Glomerular endothelial cell (primary cell): ENCODE data around the gene ULK3. TPM values are rescaled to one million over a fixed set of nuclear protein-coding genes. Genes with fewer than 3 reads are reported as not detected.

Experiments used
- DNase-seq: peaks from one replicate; pipeline ENCODE4 v3.0.0-alpha.2; 2011; ENCODE audit warnings: low read depth, low spot score; ENCODE audit errors: extremely low read depth
- total RNA-seq: library from RNA; depleted of rRNA; stranded (reverse); fragments of >200 nt; gene quantifications from 2 replicates; pipeline ENCODE4 v1.2.3, GENCODE V29; 2015

ULK3 gene
- total RNA-seq, 1 donor from 2014 or later: 45.2 TPM

DNA sequence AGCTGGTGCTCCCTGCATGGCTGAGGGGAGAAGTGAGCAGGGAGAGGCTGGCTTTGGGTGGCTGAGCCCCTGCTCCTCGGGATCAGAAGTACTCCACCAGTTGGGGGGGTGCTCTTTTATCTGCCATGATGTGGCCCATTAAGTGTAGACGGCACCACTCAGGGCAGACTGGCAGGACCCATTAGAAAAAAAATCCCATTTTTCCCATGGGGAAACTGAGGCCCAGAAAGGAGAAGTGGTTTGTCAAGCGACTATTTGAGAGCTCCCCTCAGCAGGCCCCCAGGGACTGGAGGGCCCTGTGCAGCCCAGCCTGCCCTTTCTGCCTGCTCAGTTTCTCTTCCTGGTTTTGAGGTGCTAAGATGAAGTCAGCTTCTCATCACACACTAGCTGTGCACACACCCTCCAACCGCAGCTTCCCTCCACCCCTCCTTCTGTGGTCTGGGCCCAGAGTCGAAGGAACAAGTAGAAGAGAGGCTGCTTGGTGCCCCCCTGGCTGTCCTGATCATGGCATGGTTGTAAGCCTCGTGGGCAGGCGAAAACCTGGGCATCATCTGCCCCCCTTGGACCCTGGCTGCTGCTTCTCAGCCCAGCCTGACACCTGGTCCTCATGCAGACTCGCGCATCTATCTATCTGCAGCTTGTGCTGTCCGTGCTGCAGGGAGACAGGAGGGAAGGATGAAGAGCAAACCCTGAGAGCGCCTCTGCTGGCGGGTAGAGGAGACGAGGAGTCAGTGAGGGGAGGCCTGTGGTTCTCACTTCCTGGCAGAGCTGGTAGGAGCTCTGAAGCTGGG, 55.5 kb downstream of the ULK3 start:
- DNase-seq: no peak

DNA sequence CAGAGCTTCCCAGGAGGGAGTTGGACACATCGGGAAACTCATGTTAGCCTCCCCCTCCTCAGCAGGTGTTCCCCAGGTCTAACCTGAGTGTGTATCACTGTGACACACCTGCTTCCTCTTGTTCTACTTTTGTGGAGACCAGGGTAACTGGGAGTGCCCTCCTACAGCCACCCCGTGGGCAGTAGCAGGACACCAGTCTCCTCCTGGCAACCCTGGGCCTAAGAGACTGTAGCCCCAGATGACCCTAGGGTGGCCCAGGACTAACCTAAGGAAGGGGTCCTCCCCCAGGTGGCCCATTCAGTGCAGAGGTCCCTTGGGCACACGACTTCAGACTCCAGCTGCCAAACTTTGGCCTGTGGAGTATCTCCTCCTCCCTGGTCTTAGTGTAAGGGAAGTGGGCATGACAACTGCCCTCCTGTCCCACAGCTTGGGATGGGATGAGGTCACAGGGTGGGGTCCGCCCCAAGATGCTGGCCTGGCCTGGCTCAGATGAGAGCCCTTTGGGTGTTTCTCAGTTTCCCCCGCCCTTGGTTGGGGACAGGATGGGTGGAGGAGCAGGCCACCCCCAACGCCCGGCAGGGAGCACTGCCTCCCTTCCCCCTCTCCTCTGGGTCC, 56.3 kb downstream of the ULK3 start:
- no peak for DNase-seq

Other genes starting within 250 kb of the ULK3 start
- 72.4 and 102 TPM in 2 replicates for gene CLK3, start 227.3 kb downstream of the ULK3 start, total RNA-seq
- 25.8 and 39.9 TPM in 2 replicates for gene EDC3, start 147.1 kb downstream of the ULK3 start, total RNA-seq
- gene CYP1A1, start 117.6 kb downstream of the ULK3 start, total RNA-seq: 2.0 and 3.7 TPM in 2 replicates
- gene CYP1A2, start 94.3 kb downstream of the ULK3 start, total RNA-seq: not detected in 2 replicates
- 48.0 and 69.4 TPM in 2 replicates for gene CSK, start 61.1 kb downstream of the ULK3 start, total RNA-seq
- 0.64 TPM in 1 of 2 replicates, not detected in the other for gene LMAN1L, start 30.3 kb downstream of the ULK3 start, total RNA-seq
- not detected in 2 replicates for gene CPLX3, start 16.5 kb downstream of the ULK3 start, total RNA-seq
- 62.3 and 87.9 TPM in 2 replicates for gene SCAMP2, start 30.2 kb upstream of the ULK3 start, total RNA-seq
- gene MPI, start 46.9 kb upstream of the ULK3 start, total RNA-seq: 50.8 and 59.4 TPM in 2 replicates
- gene FAM219B, start 63.7 kb upstream of the ULK3 start, total RNA-seq: 42.6 and 55.1 TPM in 2 replicates
- gene COX5A, start 94.9 kb upstream of the ULK3 start, total RNA-seq: 157 and 187 TPM in 2 replicates
- 25.3 and 26.3 TPM in 2 replicates for gene RPP25, start 113.6 kb upstream of the ULK3 start, total RNA-seq
- 27.2 and 32.6 TPM in 2 replicates for gene SCAMP5, start 152.4 kb upstream of the ULK3 start, total RNA-seq
- gene PPCDC, start 180.4 kb upstream of the ULK3 start, total RNA-seq: 19.7 and 22.5 TPM in 2 replicates